Right lobe of liver (tissue), 6 donors: ENCODE measurements around the gene ANKRD33. TPM values are rescaled to one million over a fixed set of nuclear protein-coding genes. Genes with fewer than 3 reads are reported as not detected.

Experiments
- ATAC-seq, 4 donors: fragments of 200-7000 bp; cut with Tn5 transposase; one replicate each; pipeline ENCODE4 v1.9.1; 2020; ENCODE audit warnings: mild to moderate bottlenecking in 4 of 4, moderate library complexity in 4 of 4
- DNase-seq, 3 donors: peaks; one replicate each; pipeline ENCODE4 v3.0.0-alpha.2; 2020
- H3K27ac ChIP-seq, 3 donors: fragments of 200-600 bp; one replicate each; pipeline ENCODE4 v1.8.0; 2022
- H3K27me3 ChIP-seq, 2 donors: fragments of 200-600 bp; one replicate each; pipeline ENCODE4 v1.8.0; 2022
- H3K36me3 ChIP-seq, 4 donors: fragments of 200-600 bp; sonication (generic) in 1 of 4; one replicate each; pipeline versions ENCODE4 v1.5.1 to v1.8.0; 2017 to 2022; ENCODE audit warnings: control low read depth in 1 of 4
- H3K4me1 ChIP-seq, 4 donors: fragments of 200-600 bp; sonication (generic) in 1 of 4; one replicate each; pipeline versions ENCODE4 v1.5.1 to v1.8.0; 2017 to 2022; ENCODE audit warnings: control low read depth in 1 of 4
- H3K4me3 ChIP-seq, 3 donors: fragments of 200-600 bp; one replicate each; pipeline ENCODE4 v1.8.0; 2022
- H3K9me3 ChIP-seq, 4 donors: fragments of 200-600 bp; sonication (generic) in 1 of 4; one replicate each; pipeline versions ENCODE4 v1.5.1 to v1.8.0; 2017 to 2022; ENCODE audit warnings: control low read depth in 1 of 4
- POLR2A ChIP-seq: fragments of 450-650 bp; IDR thresholded peaks from one replicate; pipeline ENCODE4 v1.6.1; 2017; ENCODE audit warnings: antibody characterized with exemption, mild to moderate bottlenecking
- WGBS: methylation state at CpG from one replicate; pipeline ENCODE4 v1.1.6; 2018; ENCODE audit warnings: low coverage, low lambda C conversion rate; ENCODE audit not compliant: insufficient coverage; ENCODE audit errors: missing lambda C conversion rate; 5-methylcytosine and 5-hydroxymethylcytosine counted together
- intact Hi-C, 2 donors: fragments of 100-400 bp; cut with DNase I; formaldehyde crosslinking; loops; one replicate each; pipeline versions ENCODE4 v1.11.2 to v1.14.1; 2022
- total RNA-seq, 6 experiments: library from RNA; depleted of rRNA in 2 of 6; stranded (reverse); fragments of >200 nt in 2 of 6; fragmentation: NEBNext Ultra II Directional in 3 of 6; extraction: Animal tissue kit (Norgen Biotek cat#: 25700) in 3 of 6; gene quantifications; one replicate each; pipeline versions ENCODE4 v1.1.0 to v1.2.4, GENCODE V29; 2016 to 2023
- TF ChIP-seq, protein P1 (sequence below), 4 donors: fragments of 200-600 bp in 3 of 4; fragments of 450-650 bp in 1 of 4; IDR thresholded peaks; one replicate each; pipeline versions ENCODE4 v1.5.1 to v1.8.0; 2016 to 2022; ENCODE audit warnings: antibody characterized with exemption in 4 of 4, mild to moderate bottlenecking in 2 of 4
- donor health status: DM: no; HTN: yes; CAD: no.
- donor health status: DM: no; HTN: no; CAD: no.
- donor health status: DM: no; HTN: no; CAD: no.
- donor health status: DM: no; HTN: yes; CAD: no.
- donor health status: DM: no; HTN: yes; CAD: no.

Gene ANKRD33
- total RNA-seq, 6 experiments from 2014 or later = 1.1 to 10.5 (median 2.1) TPM; not detected in 3

DNA sequence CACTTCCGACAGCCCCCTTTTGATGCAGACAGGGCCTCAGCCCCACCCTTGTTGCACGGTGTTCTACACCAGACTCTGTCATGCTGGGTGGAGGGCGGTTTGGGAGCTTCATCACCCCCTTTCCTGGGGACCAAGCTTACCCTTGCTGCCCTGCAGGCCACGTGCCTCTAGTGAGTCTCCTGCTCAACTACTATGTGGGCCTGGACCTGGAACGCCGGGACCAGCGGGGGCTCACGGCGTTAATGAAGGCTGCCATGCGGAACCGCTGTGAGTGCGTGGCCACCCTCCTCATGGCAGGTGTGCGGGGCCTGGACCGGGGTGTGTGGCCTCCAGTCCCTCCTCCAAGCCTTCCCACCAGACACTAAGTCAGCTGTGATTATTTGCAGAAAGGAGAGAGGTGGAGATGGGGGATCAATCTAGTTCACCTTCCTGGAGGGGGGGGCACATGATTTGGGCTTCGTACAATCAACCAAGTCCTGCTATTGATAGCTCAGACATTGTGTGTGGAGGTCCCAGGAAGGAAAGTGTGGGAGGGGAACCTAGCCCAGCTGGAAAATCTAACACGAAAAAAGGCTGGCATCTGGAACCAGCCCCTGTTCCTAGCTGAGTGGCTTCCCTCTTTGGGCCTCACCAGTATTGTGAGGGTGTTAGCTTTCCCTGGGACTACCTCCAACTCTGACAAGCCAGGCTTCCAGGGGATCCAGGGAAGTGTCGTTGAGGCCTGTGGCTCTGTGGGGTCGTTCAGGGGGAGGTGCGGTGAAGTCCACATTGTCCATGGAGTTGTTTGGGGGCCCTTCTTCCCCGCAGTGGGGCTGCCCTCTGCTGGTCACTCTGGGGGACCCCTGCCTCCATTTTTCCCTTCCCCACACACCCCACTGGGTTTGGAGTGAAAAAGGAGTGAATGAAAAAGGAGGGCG is 1.6 kb downstream of the ANKRD33 start:
- Histone ChIP-seq H3K9me3 (no peaks in the 10 kb centered on the region), H3K4me1 (peaks cover 0 to 3% (median 0%) of the 10 kb centered on the region in 4 donors), H3K4me3 (no peak overlapping the region), H3K27me3 (no peaks in the 10 kb centered on the region), H3K27ac (no peak overlapping the region), H3K36me3 (no peaks in the 10 kb centered on the region)
- DNase-seq (peak in 1 of 3 donors; percentile 26), ATAC-seq (no peak)
- 81% methylated on average over 10 of the region's 21 CpGs for WGBS
- intact Hi-C loops = no loop called here
- TF ChIP-seq, protein P1, sequence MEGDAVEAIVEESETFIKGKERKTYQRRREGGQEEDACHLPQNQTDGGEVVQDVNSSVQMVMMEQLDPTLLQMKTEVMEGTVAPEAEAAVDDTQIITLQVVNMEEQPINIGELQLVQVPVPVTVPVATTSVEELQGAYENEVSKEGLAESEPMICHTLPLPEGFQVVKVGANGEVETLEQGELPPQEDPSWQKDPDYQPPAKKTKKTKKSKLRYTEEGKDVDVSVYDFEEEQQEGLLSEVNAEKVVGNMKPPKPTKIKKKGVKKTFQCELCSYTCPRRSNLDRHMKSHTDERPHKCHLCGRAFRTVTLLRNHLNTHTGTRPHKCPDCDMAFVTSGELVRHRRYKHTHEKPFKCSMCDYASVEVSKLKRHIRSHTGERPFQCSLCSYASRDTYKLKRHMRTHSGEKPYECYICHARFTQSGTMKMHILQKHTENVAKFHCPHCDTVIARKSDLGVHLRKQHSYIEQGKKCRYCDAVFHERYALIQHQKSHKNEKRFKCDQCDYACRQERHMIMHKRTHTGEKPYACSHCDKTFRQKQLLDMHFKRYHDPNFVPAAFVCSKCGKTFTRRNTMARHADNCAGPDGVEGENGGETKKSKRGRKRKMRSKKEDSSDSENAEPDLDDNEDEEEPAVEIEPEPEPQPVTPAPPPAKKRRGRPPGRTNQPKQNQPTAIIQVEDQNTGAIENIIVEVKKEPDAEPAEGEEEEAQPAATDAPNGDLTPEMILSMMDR (IDR thresholded peaks at IDR 0.05) = no peak
- no peak for TF ChIP-seq POLR2A

- Histone ChIP-seq H3K27ac (no peak overlapping the region), H3K4me3 (no peak overlapping the region), H3K4me1 (peaks cover 0 to 5% (median 2%) of the 10 kb centered on the region in 4 donors), H3K27me3 (no peaks in the 10 kb centered on the region), H3K9me3 (no peaks in the 10 kb centered on the region), H3K36me3 (no peaks in the 10 kb centered on the region)
- TF ChIP-seq, protein P1 (IDR thresholded peaks at IDR 0.05) = no peak
- no peak for TF ChIP-seq POLR2A
- 100% methylated on average over 1 of the region's 2 CpGs for WGBS
- intact Hi-C loops = no loop called here
- DNase-seq (peak in 1 of 3 donors; percentile 15), ATAC-seq (no peak)
Measured at GRCh38 chr12:51890133-51890464, 2.2 kb downstream of the ANKRD33 start.

DNA sequence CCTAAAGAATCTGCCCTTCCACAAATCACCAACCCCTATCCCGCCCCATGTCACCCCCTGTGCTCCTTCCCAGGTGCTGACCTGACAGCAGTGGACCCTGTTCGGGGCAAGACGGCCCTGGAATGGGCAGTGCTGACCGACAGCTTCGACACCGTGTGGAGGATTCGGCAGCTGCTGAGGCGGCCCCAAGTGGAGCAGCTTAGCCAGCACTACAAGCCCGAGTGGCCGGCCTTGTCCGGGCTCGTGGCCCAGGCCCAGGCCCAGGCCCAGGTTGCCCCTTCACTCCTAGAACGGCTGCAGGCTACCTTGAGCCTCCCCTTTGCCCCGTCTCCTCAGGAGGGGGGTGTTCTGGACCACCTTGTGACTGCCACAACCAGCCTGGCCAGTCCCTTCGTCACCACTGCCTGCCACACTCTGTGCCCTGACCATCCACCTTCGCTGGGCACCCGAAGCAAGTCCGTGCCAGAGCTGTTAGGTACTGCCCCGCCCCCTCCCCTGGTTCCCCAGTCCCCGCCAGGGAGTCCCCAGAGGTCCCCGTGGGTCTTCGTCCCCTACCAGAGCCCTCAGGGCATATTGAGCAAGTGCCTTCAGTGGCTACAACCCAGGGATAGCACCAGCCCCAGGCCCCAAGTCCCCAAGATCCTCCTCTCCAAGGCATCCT is 2.7 kb downstream of the ANKRD33 start:
- TF ChIP-seq, protein P1 (IDR thresholded peaks at IDR 0.05) = no peak
- no peak for TF ChIP-seq POLR2A
- Histone ChIP-seq H3K9me3 (no peaks in the 10 kb centered on the region), H3K36me3 (no peaks in the 10 kb centered on the region), H3K4me1 (peaks cover 0 to 6% (median 2%) of the 10 kb centered on the region in 4 donors), H3K27ac (no peak overlapping the region), H3K27me3 (no peaks in the 10 kb centered on the region), H3K4me3 (no peak overlapping the region)
- DNase-seq (peak in 1 of 3 donors; percentile 56), ATAC-seq (no peak)
- WGBS = 53% methylated on average over 4 of the region's 22 CpGs
- intact Hi-C loops = no loop called here

DNA sequence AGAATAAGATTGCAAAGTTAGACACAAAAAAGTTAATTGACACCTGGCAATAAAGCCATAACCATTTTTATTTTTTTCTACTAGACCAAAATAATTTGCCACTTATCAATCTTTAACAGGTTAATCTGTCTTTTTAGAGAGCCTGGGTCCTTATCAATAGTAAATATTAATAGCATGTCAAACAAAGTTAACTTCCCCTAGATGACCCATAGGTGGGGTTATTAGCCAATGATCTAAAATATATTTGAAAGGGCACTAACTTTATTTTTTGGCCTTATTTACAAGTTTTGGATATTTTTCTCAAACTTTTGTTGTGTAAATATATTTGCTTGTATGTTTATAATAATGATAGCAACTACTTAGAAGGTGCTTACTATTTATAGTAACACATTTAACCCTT is 3.9 kb downstream of the ANKRD33 start:
- intact Hi-C loops = no loop called here

More for the DNA sequence above, 3.9 kb downstream of the ANKRD33 start:
- DNase-seq = no peak
- Histone ChIP-seq H3K27me3 (no peaks in the 10 kb centered on the region), H3K4me1 (peaks cover 0 to 6% (median 0%) of the 10 kb centered on the region in 4 donors), H3K36me3 (no peaks in the 10 kb centered on the region), H3K4me3 (no peak overlapping the region), H3K27ac (no peak overlapping the region), H3K9me3 (no peaks in the 10 kb centered on the region)
- TF ChIP-seq POLR2A = no peak
- TF ChIP-seq, protein P1 (IDR thresholded peaks at IDR 0.05) = peak; percentile 42 to 50 (median 46)
- ATAC-seq = peak in 1 of 4 donors; percentile 21
